Neural progenitor cell (in vitro differentiated cells): ENCODE data around the gene POU6F2.

Experiments used
- EZH2phosphoT487 ChIP-seq: fragments of 200-600 bp; sonication (generic); IDR thresholded peaks from 2 replicates; pipeline ENCODE4 v1.6.1; 2017; ENCODE audit warnings: antibody characterized with exemption
- TF ChIP-seq, protein P1 (sequence below): fragments of 200-600 bp; sonication (generic); IDR thresholded peaks from 2 replicates; pipeline ENCODE4 v1.5.1; 2017; ENCODE audit warnings: antibody characterized with exemption, mild to moderate bottlenecking

DNA sequence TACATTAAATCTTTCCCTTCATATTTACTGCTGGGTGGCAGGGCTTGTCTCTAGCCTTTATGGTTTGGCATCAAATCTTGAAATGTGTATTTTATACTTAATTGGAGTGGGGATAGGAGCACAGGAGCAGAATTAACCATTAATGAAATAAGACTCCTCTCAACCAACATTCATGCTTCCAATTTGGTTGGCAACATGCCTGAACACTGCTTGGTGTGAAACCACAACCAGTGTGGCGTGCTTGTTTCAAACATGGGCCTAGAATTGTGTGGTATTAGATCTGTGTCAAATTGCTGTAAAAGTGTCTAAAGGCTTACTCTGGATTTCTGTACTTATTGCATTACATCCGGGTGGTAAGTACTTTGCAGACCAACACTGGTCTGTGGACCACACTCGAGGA is 43.7 kb upstream of the POU6F2 start:
- TF ChIP-seq, protein P1, sequence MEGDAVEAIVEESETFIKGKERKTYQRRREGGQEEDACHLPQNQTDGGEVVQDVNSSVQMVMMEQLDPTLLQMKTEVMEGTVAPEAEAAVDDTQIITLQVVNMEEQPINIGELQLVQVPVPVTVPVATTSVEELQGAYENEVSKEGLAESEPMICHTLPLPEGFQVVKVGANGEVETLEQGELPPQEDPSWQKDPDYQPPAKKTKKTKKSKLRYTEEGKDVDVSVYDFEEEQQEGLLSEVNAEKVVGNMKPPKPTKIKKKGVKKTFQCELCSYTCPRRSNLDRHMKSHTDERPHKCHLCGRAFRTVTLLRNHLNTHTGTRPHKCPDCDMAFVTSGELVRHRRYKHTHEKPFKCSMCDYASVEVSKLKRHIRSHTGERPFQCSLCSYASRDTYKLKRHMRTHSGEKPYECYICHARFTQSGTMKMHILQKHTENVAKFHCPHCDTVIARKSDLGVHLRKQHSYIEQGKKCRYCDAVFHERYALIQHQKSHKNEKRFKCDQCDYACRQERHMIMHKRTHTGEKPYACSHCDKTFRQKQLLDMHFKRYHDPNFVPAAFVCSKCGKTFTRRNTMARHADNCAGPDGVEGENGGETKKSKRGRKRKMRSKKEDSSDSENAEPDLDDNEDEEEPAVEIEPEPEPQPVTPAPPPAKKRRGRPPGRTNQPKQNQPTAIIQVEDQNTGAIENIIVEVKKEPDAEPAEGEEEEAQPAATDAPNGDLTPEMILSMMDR = no peak
- no peak for TF ChIP-seq EZH2phosphoT487
